Subcutaneous adipose tissue (tissue), 4 donors: ENCODE data around the gene ADGRA3. TPM values are rescaled to one million over a fixed set of nuclear protein-coding genes. Genes with fewer than 3 reads are reported as not detected.

Experiments used
- CTCF ChIP-seq: fragments of 450-650 bp; IDR thresholded peaks from one replicate; pipeline ENCODE4 v1.5.1; 2016; ENCODE audit warnings: low read depth, mild to moderate bottlenecking, control low read depth, antibody characterized with exemption, moderate library complexity
- total RNA-seq, 4 donors: library from RNA; depleted of rRNA; stranded (reverse); fragments of >200 nt; gene quantifications; one replicate each; pipeline ENCODE4 v1.1.0, GENCODE V29; 2016

Gene ADGRA3
- total RNA-seq, 4 donors from 2014 or later = 19.2 to 36.3 (median 29.1) TPM

- TF ChIP-seq CTCF = no peak
Measured at GRCh38 chr4:22407361-22407760, 108.5 kb downstream of the ADGRA3 start.

GRCh38 chr4:22398671-22399070 is 117.2 kb downstream of the ADGRA3 start:
- TF ChIP-seq CTCF = no peak

GRCh38 chr4:22391551-22391950 is 124.3 kb downstream of the ADGRA3 start:
- no peak for TF ChIP-seq CTCF

- TF ChIP-seq CTCF = no peak
Measured at GRCh38 chr4:22389240-22389870, 126.5 kb downstream of the ADGRA3 start.

GRCh38 chr4:22385611-22386011 is 130.3 kb downstream of the ADGRA3 start:
- no peak for TF ChIP-seq CTCF

- TF ChIP-seq CTCF = no peak
Measured at GRCh38 chr4:22384154-22384553, 131.7 kb downstream of the ADGRA3 start.

GRCh38 chr4:22372986-22373385 is 142.9 kb downstream of the ADGRA3 start:
- no peak for TF ChIP-seq CTCF
